ENCODE results near the gene CNGB1. TPM values are rescaled to one million over a fixed set of nuclear protein-coding genes. Genes with fewer than 3 reads are reported as not detected.
A peak's percentile ranks its signal among the peaks of the same experiment; 100 is the strongest.

CNGB1 gene
- total and polyA plus RNA-seq, 10 donors: 0.02 to 0.12 TPM; not detected in 8

DNA sequence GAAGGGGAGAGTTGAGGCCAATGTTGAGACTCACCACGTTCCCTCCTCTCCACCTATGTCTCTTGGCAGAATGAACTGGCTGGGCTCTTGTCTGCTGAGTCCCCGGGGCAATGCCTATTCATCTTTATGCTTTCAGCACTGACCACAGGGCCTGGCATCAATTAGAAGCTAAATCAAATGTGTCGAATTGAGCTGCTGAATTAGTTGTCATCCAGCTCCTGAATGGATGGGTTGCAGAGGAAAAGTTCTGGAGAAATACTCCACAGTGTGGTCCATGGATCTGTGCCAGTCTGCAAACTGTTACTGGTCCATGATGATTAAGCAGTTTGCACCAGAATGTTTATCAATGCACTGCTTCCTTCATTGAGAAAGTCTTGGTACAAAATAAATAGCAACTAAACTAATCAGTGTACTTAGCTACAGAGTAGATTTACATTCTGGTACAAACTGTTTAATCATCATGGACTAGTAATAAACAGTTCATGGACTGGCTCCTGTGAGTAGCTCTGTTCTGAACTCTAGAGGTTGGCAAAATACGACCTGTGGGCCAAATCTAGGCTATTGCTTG is 4.6 kb downstream of the CNGB1 start:
- DNase-seq: no peak
- no peak overlapping the region for H3K27ac ChIP-seq
- 36 to 64% (median 45%) methylated on average over 4 of the region's 4 CpGs for WGBS, 5 donors
- no peaks in the 10 kb centered on the region for H3K36me3 ChIP-seq
- H3K4me1 ChIP-seq: no peaks in the 10 kb centered on the region
- no peaks in the 10 kb centered on the region for H3K27me3 ChIP-seq (replicated peaks in 1 of 7)
- H3K4me3 ChIP-seq: no peak overlapping the region
- intact Hi-C loops (cut with DNase I; ENCODE audit: low total_unique reads): no loop called here
- H3K9me3 ChIP-seq: no peaks in the 10 kb centered on the region
- TF ChIP-seq POLR2AphosphoS5 (IDR thresholded peaks at IDR 0.05) (no peak), POLR2A (IDR thresholded peaks at IDR 0.05) (no peak)
- TF ChIP-seq, protein P1, sequence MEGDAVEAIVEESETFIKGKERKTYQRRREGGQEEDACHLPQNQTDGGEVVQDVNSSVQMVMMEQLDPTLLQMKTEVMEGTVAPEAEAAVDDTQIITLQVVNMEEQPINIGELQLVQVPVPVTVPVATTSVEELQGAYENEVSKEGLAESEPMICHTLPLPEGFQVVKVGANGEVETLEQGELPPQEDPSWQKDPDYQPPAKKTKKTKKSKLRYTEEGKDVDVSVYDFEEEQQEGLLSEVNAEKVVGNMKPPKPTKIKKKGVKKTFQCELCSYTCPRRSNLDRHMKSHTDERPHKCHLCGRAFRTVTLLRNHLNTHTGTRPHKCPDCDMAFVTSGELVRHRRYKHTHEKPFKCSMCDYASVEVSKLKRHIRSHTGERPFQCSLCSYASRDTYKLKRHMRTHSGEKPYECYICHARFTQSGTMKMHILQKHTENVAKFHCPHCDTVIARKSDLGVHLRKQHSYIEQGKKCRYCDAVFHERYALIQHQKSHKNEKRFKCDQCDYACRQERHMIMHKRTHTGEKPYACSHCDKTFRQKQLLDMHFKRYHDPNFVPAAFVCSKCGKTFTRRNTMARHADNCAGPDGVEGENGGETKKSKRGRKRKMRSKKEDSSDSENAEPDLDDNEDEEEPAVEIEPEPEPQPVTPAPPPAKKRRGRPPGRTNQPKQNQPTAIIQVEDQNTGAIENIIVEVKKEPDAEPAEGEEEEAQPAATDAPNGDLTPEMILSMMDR (IDR thresholded peaks at IDR 0.05 in 8 of 11, conservative IDR thresholded peaks at IDR 0.05 in 3 of 11): no peak

DNA sequence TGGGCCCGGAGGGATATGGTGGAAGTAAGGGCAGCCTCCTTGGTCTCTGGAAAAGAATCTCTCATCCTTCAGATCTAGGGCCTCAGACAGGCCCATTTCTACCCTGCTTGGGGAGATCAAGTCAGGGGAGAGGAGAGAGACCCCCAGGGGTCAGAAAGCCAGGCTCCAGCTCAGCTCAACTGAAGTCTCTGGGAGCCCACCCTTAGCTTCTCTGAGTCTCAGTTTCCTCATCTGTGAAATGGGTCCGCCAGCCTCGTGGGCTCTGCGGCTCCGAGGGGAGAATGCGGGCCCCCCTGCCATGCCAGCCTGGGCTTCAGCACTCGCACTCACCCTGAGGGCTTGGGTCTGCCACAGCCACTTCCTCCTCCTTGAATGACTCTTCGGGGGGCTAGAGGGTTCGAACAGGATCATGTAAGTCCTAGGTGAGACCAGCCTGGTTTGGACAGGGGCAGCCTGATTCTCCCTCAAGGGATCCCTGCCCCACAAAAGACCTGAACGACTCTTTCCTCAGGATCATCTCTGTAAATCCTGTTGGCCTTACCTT is 6.7 kb downstream of the CNGB1 start:
- no peaks in the 10 kb centered on the region for H3K27me3 ChIP-seq (replicated peaks in 1 of 7)
- H3K36me3 ChIP-seq: no peaks in the 10 kb centered on the region
- no peaks in the 10 kb centered on the region for H3K4me1 ChIP-seq
- no peak overlapping the region for H3K4me3 ChIP-seq
- no peak for TF ChIP-seq POLR2A (IDR thresholded peaks at IDR 0.05)
- TF ChIP-seq, protein P1 (IDR thresholded peaks at IDR 0.05 in 8 of 11, conservative IDR thresholded peaks at IDR 0.05 in 3 of 11): no peak
- no peak for TF ChIP-seq POLR2AphosphoS5 (IDR thresholded peaks at IDR 0.05)
- H3K9me3 ChIP-seq: no peaks in the 10 kb centered on the region
- H3K27ac ChIP-seq: no peak overlapping the region
- intact Hi-C loops (cut with DNase I; ENCODE audit: low total_unique reads): no loop called here
- peak; percentile 20 for DNase-seq
- WGBS, 5 donors: 75 to 89% (median 79%) methylated on average over 4 to 10 of the region's 10 CpGs

DNA sequence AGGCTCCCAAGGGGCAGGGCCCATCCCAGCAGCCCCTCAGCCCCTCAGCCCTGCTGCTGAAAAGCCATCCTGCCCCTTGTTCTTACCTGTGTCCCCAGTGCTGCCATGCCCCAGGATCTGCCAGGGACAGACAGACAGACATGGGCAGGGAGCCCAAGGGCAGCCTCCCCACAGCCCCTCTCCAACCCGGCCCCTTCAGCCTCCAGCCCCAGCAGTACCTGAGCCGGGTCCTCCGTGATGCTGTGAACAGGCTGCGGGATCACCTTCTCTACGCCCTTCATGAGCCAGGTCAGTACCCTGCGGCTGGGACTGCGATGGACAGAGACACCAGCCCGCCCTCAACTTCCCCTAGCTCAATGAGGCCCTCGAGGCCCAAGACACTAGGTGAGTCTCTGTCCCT is 8.2 kb downstream of the CNGB1 start:
- Histone ChIP-seq H3K27ac (no peak overlapping the region), H3K4me3 (no peak overlapping the region), H3K36me3 (no peaks in the 10 kb centered on the region), H3K4me1 (no peaks in the 10 kb centered on the region), H3K27me3 (replicated peaks in 1 of 7) (no peaks in the 10 kb centered on the region), H3K9me3 (no peaks in the 10 kb centered on the region)
- TF ChIP-seq POLR2AphosphoS5 (IDR thresholded peaks at IDR 0.05): no peak
- TF ChIP-seq, protein P1 (IDR thresholded peaks at IDR 0.05 in 8 of 11, conservative IDR thresholded peaks at IDR 0.05 in 3 of 11): no peak
- TF ChIP-seq POLR2A (IDR thresholded peaks at IDR 0.05): no peak
- intact Hi-C loops (cut with DNase I; ENCODE audit: low total_unique reads): no loop called here
- DNase-seq: peak; percentile 53
- WGBS, 5 donors: 73 to 87% (median 82%) methylated on average over 3 to 9 of the region's 9 CpGs

DNA sequence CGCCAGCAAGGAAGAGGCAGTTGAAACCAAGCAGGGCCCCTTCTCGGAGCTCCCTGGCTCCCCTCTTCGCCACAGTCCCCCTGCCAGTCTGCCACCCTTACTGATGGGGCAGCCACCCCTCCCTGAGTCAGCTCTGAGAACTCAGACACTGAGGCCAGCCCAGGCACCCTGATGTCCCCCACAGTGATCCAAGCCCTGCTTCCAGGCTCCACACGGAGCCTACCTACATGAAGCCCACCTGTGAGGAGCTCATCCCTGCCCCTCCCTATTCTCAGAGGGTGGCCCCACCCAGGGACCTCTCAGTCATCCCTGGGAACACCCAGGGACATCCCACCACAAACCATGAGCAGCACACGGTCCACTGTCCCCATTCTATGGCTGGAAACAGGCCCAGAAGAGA is 8.9 kb downstream of the CNGB1 start:
- no peaks in the 10 kb centered on the region for H3K36me3 ChIP-seq
- intact Hi-C loops (cut with DNase I; ENCODE audit: low total_unique reads): no loop called here
- no peak overlapping the region for H3K4me3 ChIP-seq
- 58 to 82% (median 71%) methylated on average over 5 of the region's 5 CpGs for WGBS, 5 donors
- no peak for DNase-seq
- no peak overlapping the region for H3K27ac ChIP-seq
- no peaks in the 10 kb centered on the region for H3K9me3 ChIP-seq
- no peaks in the 10 kb centered on the region for H3K4me1 ChIP-seq
- H3K27me3 ChIP-seq (replicated peaks in 1 of 7): no peaks in the 10 kb centered on the region
- TF ChIP-seq POLR2A (IDR thresholded peaks at IDR 0.05): no peak
- no peak for TF ChIP-seq POLR2AphosphoS5 (IDR thresholded peaks at IDR 0.05)
- TF ChIP-seq, protein P1 (IDR thresholded peaks at IDR 0.05 in 8 of 11, conservative IDR thresholded peaks at IDR 0.05 in 3 of 11): no peak
